GM12892 (cell line): ENCODE data around the gene RPL28.
A peak's percentile ranks its signal among the peaks of the same experiment; 100 is the strongest.

ENCODE experiments used
- DNase-seq: peaks from one replicate; pipeline ENCODE4 v3.0.0; 2011; ENCODE audit not compliant: insufficient read length
- FAIRE-seq: peaks from 2 replicates; lab custom pipeline; 2011; peaks lifted over from hg19 to GRCh38; lab: Jason Lieb, UNC
- POLR2A ChIP-seq: IDR thresholded peaks from 2 replicates; pipeline ENCODE4 v1.6.1; 2011; ENCODE audit warnings: low read depth, low read length, control low read depth
- POLR2AphosphoS5 ChIP-seq: IDR thresholded peaks from 2 replicates; pipeline ENCODE4 v1.6.1; 2011; ENCODE audit warnings: low read depth, low read length, control low read depth
- TAF1 ChIP-seq: IDR thresholded peaks from 2 replicates; pipeline ENCODE4 v1.6.1; 2011; ENCODE audit warnings: low read depth, mild to moderate bottlenecking, control low read depth, low read length, borderline replicate concordance

The RPL28 gene

GRCh38 chr19:55346725-55347441 lies 38.8 kb upstream of the RPL28 start:
- no peak for FAIRE-seq
- no peak for DNase-seq

GRCh38 chr19:55347442-55348009 lies 38.2 kb upstream of the RPL28 start:
- FAIRE-seq (no peak), DNase-seq (no peak)
- TF ChIP-seq TAF1 (no peak), POLR2AphosphoS5 (no peak), POLR2A (no peak)

More at GRCh38 chr19:55346725-55347441, 38.8 kb upstream of the RPL28 start:
- TF ChIP-seq POLR2A (no peak), TAF1 (no peak), POLR2AphosphoS5 (no peak)

GRCh38 chr19:55348317-55349034 lies 37.3 kb upstream of the RPL28 start:
- DNase-seq (no peak), FAIRE-seq (no peak)
- TF ChIP-seq POLR2AphosphoS5 (no peak), TAF1 (no peak), POLR2A (no peak)

GRCh38 chr19:55350620-55351315 lies 35.0 kb upstream of the RPL28 start:
- DNase-seq (no peak), FAIRE-seq (no peak)
- TF ChIP-seq POLR2A (no peak), TAF1 (no peak), POLR2AphosphoS5 (no peak)

- FAIRE-seq (no peak), DNase-seq (no peak)
- TF ChIP-seq TAF1 (no peak), POLR2A (no peak), POLR2AphosphoS5 (no peak)
Observed at GRCh38 chr19:55352040-55352439, 33.7 kb upstream of the RPL28 start.

- TF ChIP-seq POLR2AphosphoS5 (no peak), POLR2A (no peak), TAF1 (no peak)
- no peak for DNase-seq
- FAIRE-seq = no peak
Observed at GRCh38 chr19:55352549-55353145, 33.1 kb upstream of the RPL28 start.

GRCh38 chr19:55353356-55353802 lies 32.4 kb upstream of the RPL28 start:
- TF ChIP-seq POLR2A (no peak), TAF1 (no peak), POLR2AphosphoS5 (no peak)
- no peak for DNase-seq
- no peak for FAIRE-seq

- DNase-seq (peak; percentile 88), FAIRE-seq (no peak)
- TF ChIP-seq POLR2AphosphoS5 (no peak), TAF1 (no peak), POLR2A (no peak)
Observed at GRCh38 chr19:55353803-55354697, 31.7 kb upstream of the RPL28 start.

GRCh38 chr19:55354698-55355212 lies 31.0 kb upstream of the RPL28 start, which contains the start of gene COX6B2:
TSS of gene COX6B2 (minus strand) at chr19:55354719. CDS start at chr19:55354521, 198 bp downstream.
- no peak for TF ChIP-seq POLR2AphosphoS5
- no peak for TF ChIP-seq TAF1
- no peak for TF ChIP-seq POLR2A
- DNase-seq (no peak), FAIRE-seq (no peak)

GRCh38 chr19:55355213-55355821 lies 30.4 kb upstream of the RPL28 start:
- no peak for TF ChIP-seq POLR2AphosphoS5
- DNase-seq = no peak
- FAIRE-seq = no peak
